ENCODE data around the gene MINPP1. TPM values are rescaled to one million over a fixed set of nuclear protein-coding genes. Genes with fewer than 3 reads are reported as not detected.

MINPP1 gene
- total RNA-seq, 3 donors from 2014 or later (not counting 1 experiment from before 2014, with no cell fraction given), result 3.6 to 5.8 (median 5.4) TPM

- no peak overlapping the region for H3K27ac ChIP-seq (ENCODE audit: low read length)
- DNase-seq, result no peak
- no peaks in the 10 kb centered on the region for H3K27me3 Mint-ChIP-seq (ENCODE audit: low read depth in 2 of 2)
- ATAC-seq, result no peak
- intact Hi-C loops (cut with micrococcal nuclease), result loop anchor here (5.0 to 10.0 kb wide), 2 partner anchors 203 to 1020 kb away; no protein-coding TSS in a partner anchor
- no peaks in the 10 kb centered on the region for H3K9me3 Mint-ChIP-seq
- WGBS (ENCODE audit: insufficient coverage), result 100% methylated on average over 1 of the region's 3 CpGs
- no peak overlapping the region for H3K4me3 Mint-ChIP-seq
- no peaks in the 10 kb centered on the region for H3K27me3 ChIP-seq (ENCODE audit: control insufficient read depth, insufficient read depth, low read length)
- TF ChIP-seq CTCF (IDR thresholded peaks at IDR 0.05), result no peak
- H3K4me1 Mint-ChIP-seq, result peaks cover 22% of the 10 kb centered on the region in 2 donors
- H3K27ac Mint-ChIP-seq, result no peak overlapping the region
- H3K4me3 ChIP-seq (ENCODE audit: low read length), result no peak overlapping the region
- peaks cover 2% of the 10 kb centered on the region for H3K36me3 ChIP-seq (ENCODE audit: control insufficient read depth, insufficient read depth, low read length)
- peaks cover 8% of the 10 kb centered on the region for H3K36me3 Mint-ChIP-seq
- H3K9me3 ChIP-seq (ENCODE audit: control insufficient read depth, insufficient read depth, low read length), result no peaks in the 10 kb centered on the region
- no peaks in the 10 kb centered on the region for H3K4me1 ChIP-seq (ENCODE audit: control insufficient read depth, insufficient read depth, low read length)
Measured at GRCh38 chr10:87534173-87534858, 29.6 kb downstream of the MINPP1 start.

- Histone ChIP-seq H3K27ac (ENCODE audit: low read length) (no peak overlapping the region), H3K4me1 (ENCODE audit: control insufficient read depth, insufficient read depth, low read length) (no peaks in the 10 kb centered on the region), H3K4me3 (ENCODE audit: low read length) (no peak overlapping the region), H3K27me3 (ENCODE audit: control insufficient read depth, insufficient read depth, low read length) (no peaks in the 10 kb centered on the region), H3K36me3 (ENCODE audit: control insufficient read depth, insufficient read depth, low read length) (peaks cover 7% of the 10 kb centered on the region), H3K9me3 (ENCODE audit: control insufficient read depth, insufficient read depth, low read length) (peaks cover 11% of the 10 kb centered on the region)
- ATAC-seq (no peak), DNase-seq (no peak)
- peak overlapping the region in 1 of 2 donors; percentile 41 for H3K27ac Mint-ChIP-seq
- H3K4me1 Mint-ChIP-seq, result peaks cover 17 to 22% of the 10 kb centered on the region in 2 donors
- WGBS (ENCODE audit: insufficient coverage), result 95% methylated on average over 7 of the region's 7 CpGs
- peaks cover 6 to 9% of the 10 kb centered on the region in 2 donors for H3K9me3 Mint-ChIP-seq
- intact Hi-C loops (cut with micrococcal nuclease), result loop anchor here (10.0 kb wide), 1 partner anchor 1016 kb away; no protein-coding TSS in a partner anchor
- no peak overlapping the region for H3K4me3 Mint-ChIP-seq
- peaks cover 30% of the 10 kb centered on the region for H3K36me3 Mint-ChIP-seq
- TF ChIP-seq CTCF (IDR thresholded peaks at IDR 0.05), result no peak
- H3K27me3 Mint-ChIP-seq (ENCODE audit: low read depth in 2 of 2), result no peaks in the 10 kb centered on the region
Measured at GRCh38 chr10:87538092-87539015, 33.7 kb downstream of the MINPP1 start.

- TF ChIP-seq CTCF (IDR thresholded peaks at IDR 0.05), result no peak
- peaks cover 13% of the 10 kb centered on the region for H3K9me3 ChIP-seq (ENCODE audit: control insufficient read depth, insufficient read depth, low read length)
- Mint-ChIP-seq H3K27ac (no peak overlapping the region), H3K36me3 (peaks cover 31% of the 10 kb centered on the region), H3K9me3 (peaks cover 6 to 9% of the 10 kb centered on the region in 2 donors), H3K27me3 (ENCODE audit: low read depth in 2 of 2) (no peaks in the 10 kb centered on the region), H3K4me3 (no peak overlapping the region), H3K4me1 (peaks cover 19 to 24% of the 10 kb centered on the region in 2 donors)
- DNase-seq (no peak), ATAC-seq (no peak)
- H3K27me3 ChIP-seq (ENCODE audit: control insufficient read depth, insufficient read depth, low read length), result no peaks in the 10 kb centered on the region
- peaks cover 5% of the 10 kb centered on the region for H3K4me1 ChIP-seq (ENCODE audit: control insufficient read depth, insufficient read depth, low read length)
- H3K36me3 ChIP-seq (ENCODE audit: control insufficient read depth, insufficient read depth, low read length), result peaks cover 5% of the 10 kb centered on the region
- H3K27ac ChIP-seq (ENCODE audit: low read length), result no peak overlapping the region
- 86% methylated on average over 1 of the region's 1 CpG for WGBS (ENCODE audit: insufficient coverage)
- H3K4me3 ChIP-seq (ENCODE audit: low read length), result no peak overlapping the region
- intact Hi-C loops (cut with micrococcal nuclease), result no loop called here
Measured at GRCh38 chr10:87541114-87541513, 36.4 kb downstream of the MINPP1 start.

Data from natural killer cell (primary cell).